Measurements from ENCODE around the gene MLYCD. TPM values are rescaled to one million over a fixed set of nuclear protein-coding genes. Genes with fewer than 3 reads are reported as not detected.

The MLYCD gene
- total RNA-seq, 2 experiments from 2014 or later = 2.0 to 2.3 TPM

- DNase-seq = peak; percentile 86
- Mint-ChIP-seq H3K9me3 (no peaks in the 10 kb centered on the region), H3K27ac (no peak overlapping the region), H3K36me3 (ENCODE audit: low read depth) (no peaks in the 10 kb centered on the region), H3K4me3 (no peak overlapping the region), H3K27me3 (ENCODE audit: low read depth) (peaks cover 28% of the 10 kb centered on the region), H3K4me1 (ENCODE audit: low read depth) (peaks cover 16% of the 10 kb centered on the region)
- CTCF ChIA-PET = interaction anchor here (0.7 to 7.6 kb wide), 13 partner anchors 21 to 231 kb away, joined by 3 to 90 read pairs (median 5); no protein-coding TSS in a partner anchor
- intact Hi-C loops (cut with micrococcal nuclease) = loop anchor here (1.0 to 10.0 kb wide), 3 partner anchors 109 to 778 kb away; no protein-coding TSS in a partner anchor
These were observed 57.7 kb downstream of the MLYCD start for GRCh38 chr16:83956336-83957289.

- DNase-seq = no peak
- CTCF ChIA-PET = interaction anchor here (0.6 to 7.6 kb wide), 12 partner anchors 9 to 230 kb away, joined by 3 to 90 read pairs (median 4); no protein-coding TSS in a partner anchor
- peaks cover 15% of the 10 kb centered on the region for H3K4me1 Mint-ChIP-seq (ENCODE audit: low read depth)
- H3K4me3 Mint-ChIP-seq = no peak overlapping the region
- no peak overlapping the region for H3K27ac Mint-ChIP-seq
- H3K36me3 Mint-ChIP-seq (ENCODE audit: low read depth) = no peaks in the 10 kb centered on the region
- peaks cover 28% of the 10 kb centered on the region for H3K27me3 Mint-ChIP-seq (ENCODE audit: low read depth)
- no peaks in the 10 kb centered on the region for H3K9me3 Mint-ChIP-seq
- intact Hi-C loops (cut with micrococcal nuclease) = loop anchor here (10.0 kb wide), 1 partner anchor 777 kb away; no protein-coding TSS in a partner anchor
These were observed 58.5 kb downstream of the MLYCD start for GRCh38 chr16:83957296-83957855.

DNA sequence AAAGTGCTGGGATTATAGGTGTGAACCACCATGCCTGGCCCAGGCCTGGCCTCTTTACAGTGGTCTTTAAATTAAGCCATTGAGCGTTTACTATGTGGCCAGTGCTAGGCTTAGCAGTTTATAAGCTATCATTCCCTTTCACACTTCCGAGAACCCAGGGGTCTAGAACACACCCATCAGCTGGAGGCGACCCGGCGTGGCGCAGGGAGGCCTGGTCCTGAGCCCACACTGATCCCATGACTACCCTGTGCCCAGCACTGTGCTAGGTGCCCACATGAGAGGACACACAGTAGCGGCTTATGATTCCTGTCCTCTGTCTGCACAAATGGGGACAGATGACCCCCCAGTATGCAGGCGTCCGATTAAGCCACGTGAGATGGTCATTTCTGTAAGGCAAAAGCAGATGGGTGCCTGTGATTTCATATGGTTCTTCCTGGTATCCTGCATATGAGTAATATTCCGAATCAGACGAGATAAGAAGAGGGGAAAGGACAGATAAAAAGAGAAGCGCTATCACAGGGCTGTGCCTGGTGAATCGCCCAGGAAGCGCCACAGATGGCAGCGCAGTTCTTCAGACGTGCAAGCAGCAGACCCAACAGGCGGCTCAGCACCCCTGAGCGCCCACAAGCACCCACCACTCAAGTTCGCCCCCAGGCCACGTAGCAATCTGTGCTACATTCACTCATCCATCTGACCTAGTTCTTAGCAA is 59.4 kb downstream of the MLYCD start:
- no peak overlapping the region for H3K4me3 Mint-ChIP-seq
- H3K27ac Mint-ChIP-seq = no peak overlapping the region
- H3K27me3 Mint-ChIP-seq (ENCODE audit: low read depth) = peaks cover 28% of the 10 kb centered on the region
- no peaks in the 10 kb centered on the region for H3K36me3 Mint-ChIP-seq (ENCODE audit: low read depth)
- no peaks in the 10 kb centered on the region for H3K9me3 Mint-ChIP-seq
- CTCF ChIA-PET = interaction anchor here (0.6 to 7.6 kb wide), 6 partner anchors 8 to 217 kb away, joined by 3 to 90 read pairs (median 3); no protein-coding TSS in a partner anchor
- no peak for DNase-seq
- peaks cover 8% of the 10 kb centered on the region for H3K4me1 Mint-ChIP-seq (ENCODE audit: low read depth)
- intact Hi-C loops (cut with micrococcal nuclease) = loop anchor here (10.0 kb wide), 1 partner anchor 777 kb away; no protein-coding TSS in a partner anchor

- Mint-ChIP-seq H3K9me3 (no peaks in the 10 kb centered on the region), H3K36me3 (ENCODE audit: low read depth) (no peaks in the 10 kb centered on the region), H3K27me3 (ENCODE audit: low read depth) (peaks cover 25% of the 10 kb centered on the region), H3K4me1 (ENCODE audit: low read depth) (peaks cover 6% of the 10 kb centered on the region), H3K4me3 (no peak overlapping the region), H3K27ac (no peak overlapping the region)
- CTCF ChIA-PET = interaction anchor here (0.7 to 7.6 kb wide), 2 partner anchors 107 to 548 kb away, joined by 4 to 90 read pairs; no protein-coding TSS in a partner anchor
- no peak for DNase-seq
- intact Hi-C loops (cut with micrococcal nuclease) = loop anchor here (10.0 kb wide), 1 partner anchor 776 kb away; no protein-coding TSS in a partner anchor
These were observed 60.1 kb downstream of the MLYCD start for GRCh38 chr16:83958846-83959565.

- intact Hi-C loops (cut with micrococcal nuclease) = loop anchor here (10.0 kb wide), 1 partner anchor 775 kb away; no protein-coding TSS in a partner anchor
- H3K27me3 Mint-ChIP-seq (ENCODE audit: low read depth) = peaks cover 17% of the 10 kb centered on the region
These were observed 60.9 kb downstream of the MLYCD start for GRCh38 chr16:83959656-83960434.

DNA sequence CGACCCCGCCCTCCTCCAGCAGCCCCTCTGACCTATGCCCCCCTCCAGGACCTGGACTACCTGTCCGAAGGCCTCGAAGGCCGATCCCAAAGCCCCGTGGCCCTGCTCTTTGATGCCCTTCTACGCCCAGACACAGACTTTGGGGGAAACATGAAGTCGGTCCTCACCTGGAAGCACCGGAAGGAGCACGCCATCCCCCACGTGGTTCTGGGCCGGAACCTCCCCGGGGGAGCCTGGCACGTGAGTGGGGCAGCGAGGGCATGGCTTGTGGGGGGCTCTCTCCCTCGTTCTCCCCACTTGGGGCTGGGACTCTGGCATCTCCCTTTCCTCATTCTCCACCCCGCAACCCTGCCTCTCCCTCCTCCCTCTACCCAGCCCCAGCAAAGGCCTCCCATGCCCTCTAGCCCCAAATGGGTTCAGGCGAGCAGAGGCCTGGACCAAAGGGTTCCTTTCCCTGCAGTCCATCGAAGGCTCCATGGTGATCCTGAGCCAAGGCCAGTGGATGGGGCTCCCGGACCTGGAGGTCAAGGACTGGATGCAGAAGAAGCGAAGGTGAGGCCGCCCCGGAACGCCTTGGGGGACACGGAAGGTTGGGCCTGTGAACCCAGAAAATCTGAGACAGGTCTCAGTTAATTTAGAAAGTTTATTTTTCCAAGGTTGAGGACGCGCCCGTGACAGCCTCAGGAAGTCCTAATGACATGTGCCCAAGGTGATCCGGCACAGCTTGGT is 61.8 kb downstream of the MLYCD start:
- DNase-seq = no peak

More at GRCh38 chr16:83959656-83960434, 60.9 kb downstream of the MLYCD start:
- no peak overlapping the region for H3K27ac Mint-ChIP-seq
- no peaks in the 10 kb centered on the region for H3K4me1 Mint-ChIP-seq (ENCODE audit: low read depth)
- no peaks in the 10 kb centered on the region for H3K36me3 Mint-ChIP-seq (ENCODE audit: low read depth)
- no peak overlapping the region for H3K4me3 Mint-ChIP-seq
- DNase-seq = no peak
- no peaks in the 10 kb centered on the region for H3K9me3 Mint-ChIP-seq
- CTCF ChIA-PET = interaction anchor here (7.6 kb wide), 1 partner anchor 107 kb away, joined by 90 read pairs; no protein-coding TSS in a partner anchor

DNA sequence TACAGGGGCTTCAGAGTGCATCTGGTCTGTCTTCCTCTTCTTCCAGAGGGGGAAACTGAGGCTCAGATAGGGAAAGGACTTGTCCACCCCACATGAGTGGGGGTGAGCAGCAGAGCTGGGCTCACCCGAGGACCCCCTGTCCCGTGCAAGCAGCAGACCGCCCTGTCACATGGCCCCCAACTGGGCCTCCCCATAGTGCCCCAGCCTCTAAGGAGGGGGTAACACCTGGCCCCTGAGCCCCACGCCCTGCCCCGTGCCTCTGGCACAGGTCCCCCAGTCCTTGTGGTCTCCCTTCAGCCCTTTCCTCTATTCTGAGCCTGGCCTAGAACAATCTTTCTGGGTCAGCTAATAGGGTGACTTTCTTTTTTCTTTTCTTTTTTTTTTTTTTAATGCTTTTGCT is 62.7 kb downstream of the MLYCD start:
- Mint-ChIP-seq H3K4me1 (ENCODE audit: low read depth) (no peaks in the 10 kb centered on the region), H3K4me3 (no peak overlapping the region), H3K27ac (no peak overlapping the region), H3K27me3 (ENCODE audit: low read depth) (peaks cover 2% of the 10 kb centered on the region), H3K36me3 (ENCODE audit: low read depth) (no peaks in the 10 kb centered on the region), H3K9me3 (no peaks in the 10 kb centered on the region)
- CTCF ChIA-PET = interaction anchor here (0.6 to 0.8 kb wide), 2 partner anchors 100 to 747 kb away, joined by 3 to 4 read pairs; no protein-coding TSS in a partner anchor
- DNase-seq = no peak
- intact Hi-C loops (cut with micrococcal nuclease) = no loop called here

More for the DNA sequence above, 61.8 kb downstream of the MLYCD start:
- Mint-ChIP-seq H3K9me3 (no peaks in the 10 kb centered on the region), H3K4me1 (ENCODE audit: low read depth) (no peaks in the 10 kb centered on the region), H3K4me3 (no peak overlapping the region), H3K27ac (no peak overlapping the region), H3K27me3 (ENCODE audit: low read depth) (peaks cover 9% of the 10 kb centered on the region), H3K36me3 (ENCODE audit: low read depth) (no peaks in the 10 kb centered on the region)
- CTCF ChIA-PET = no interaction called here
- intact Hi-C loops (cut with micrococcal nuclease) = no loop called here

DNA sequence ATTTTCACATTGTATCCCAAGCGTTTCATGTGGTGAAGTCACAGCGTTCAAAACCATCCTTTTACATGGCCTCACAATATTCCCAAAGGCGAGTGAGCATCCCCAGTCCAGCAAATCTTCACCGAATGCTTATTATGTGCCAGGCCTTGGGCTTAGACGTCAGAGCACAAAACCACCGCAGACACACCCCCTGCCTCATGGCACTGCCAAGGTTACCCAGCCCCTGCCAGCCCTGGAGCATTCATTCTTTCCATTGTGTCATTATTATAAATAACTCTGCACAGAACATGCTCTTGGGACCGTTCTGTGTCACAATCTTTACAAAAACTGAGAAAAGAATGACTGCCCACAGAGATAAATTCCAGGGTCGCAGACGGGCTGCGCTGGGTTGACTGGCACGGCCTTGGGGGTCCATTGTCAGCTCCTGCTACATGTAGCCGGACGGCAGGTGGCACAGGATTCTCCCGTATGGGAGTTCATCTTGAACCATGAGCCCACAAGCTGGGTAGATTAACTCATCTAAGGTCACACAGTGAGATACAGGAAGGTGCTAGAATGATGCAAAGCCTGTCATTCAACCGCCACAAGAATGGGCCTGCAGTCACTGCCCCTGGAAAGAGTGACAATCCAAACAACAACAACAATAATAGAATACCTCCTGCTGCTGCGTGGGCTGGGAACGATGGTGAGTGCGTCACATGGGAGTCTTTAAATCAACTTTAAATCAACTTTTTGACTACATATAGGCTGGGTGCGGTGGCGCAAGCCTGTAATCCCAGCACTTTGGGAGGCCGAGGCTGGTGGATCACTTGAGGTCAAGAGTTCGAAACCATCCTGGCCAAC is 64.6 kb downstream of the MLYCD start:
- Mint-ChIP-seq H3K27me3 (ENCODE audit: low read depth) (peaks cover 3% of the 10 kb centered on the region), H3K27ac (no peak overlapping the region), H3K4me3 (no peak overlapping the region), H3K4me1 (ENCODE audit: low read depth) (no peaks in the 10 kb centered on the region), H3K36me3 (ENCODE audit: low read depth) (no peaks in the 10 kb centered on the region), H3K9me3 (no peaks in the 10 kb centered on the region)
- no peak for DNase-seq
- CTCF ChIA-PET = interaction anchor here (0.9 kb wide), 1 partner anchor 98 kb away, joined by 3 read pairs; no protein-coding TSS in a partner anchor
- intact Hi-C loops (cut with micrococcal nuclease) = no loop called here

DNA sequence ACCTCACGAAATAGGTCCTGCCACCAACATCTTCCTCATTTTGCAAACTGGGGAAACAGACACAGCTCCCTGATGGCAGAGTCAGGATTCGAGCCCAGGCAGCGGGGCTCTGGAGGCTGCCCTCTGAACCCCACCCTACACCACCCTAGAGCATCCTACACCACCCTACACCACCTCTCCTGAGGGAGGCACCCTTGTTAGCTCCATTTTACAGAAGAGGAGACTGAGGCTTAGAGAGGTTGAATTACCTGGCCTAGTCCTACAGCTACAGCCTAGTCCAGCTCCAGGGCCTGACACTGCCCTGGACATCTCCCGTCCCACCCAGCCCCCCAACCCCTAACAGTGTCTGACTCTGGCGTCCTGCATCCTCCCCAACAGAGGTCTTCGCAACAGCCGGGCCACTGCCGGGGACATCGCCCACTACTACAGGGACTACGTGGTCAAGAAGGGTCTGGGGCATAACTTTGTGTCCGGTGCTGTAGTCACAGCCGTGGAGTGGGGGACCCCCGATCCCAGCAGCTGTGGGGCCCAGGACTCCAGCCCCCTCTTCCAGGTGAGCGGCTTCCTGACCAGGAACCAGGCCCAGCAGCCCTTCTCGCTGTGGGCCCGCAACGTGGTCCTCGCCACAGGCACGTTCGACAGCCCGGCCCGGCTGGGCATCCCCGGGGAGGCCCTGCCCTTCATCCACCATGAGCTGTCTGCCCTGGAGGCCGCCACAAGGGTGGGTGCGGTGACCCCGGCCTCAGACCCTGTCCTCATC is 65.9 kb downstream of the MLYCD start:
- intact Hi-C loops (cut with micrococcal nuclease) = no loop called here
- no peak overlapping the region for H3K4me3 Mint-ChIP-seq
- CTCF ChIA-PET = no interaction called here
- H3K4me1 Mint-ChIP-seq (ENCODE audit: low read depth) = peaks cover 2% of the 10 kb centered on the region
- H3K36me3 Mint-ChIP-seq (ENCODE audit: low read depth) = no peaks in the 10 kb centered on the region
- H3K27me3 Mint-ChIP-seq (ENCODE audit: low read depth) = peaks cover 11% of the 10 kb centered on the region
- DNase-seq = no peak
- no peaks in the 10 kb centered on the region for H3K9me3 Mint-ChIP-seq
- H3K27ac Mint-ChIP-seq = no peak overlapping the region

Data from activated naive CD4-positive, alpha-beta T cell treated with anti-CD3 and anti-CD28 coated beads for 36 hours (primary cell).